ENCODE data around the gene ZNF891. TPM values are rescaled to one million over a fixed set of nuclear protein-coding genes. Genes with fewer than 3 reads are reported as not detected.

The ZNF891 gene
- polyA plus RNA-seq, 2 of the 4 experiments (the other 2 are of a cell fraction), result 0.62 to 1.6 TPM

DNA sequence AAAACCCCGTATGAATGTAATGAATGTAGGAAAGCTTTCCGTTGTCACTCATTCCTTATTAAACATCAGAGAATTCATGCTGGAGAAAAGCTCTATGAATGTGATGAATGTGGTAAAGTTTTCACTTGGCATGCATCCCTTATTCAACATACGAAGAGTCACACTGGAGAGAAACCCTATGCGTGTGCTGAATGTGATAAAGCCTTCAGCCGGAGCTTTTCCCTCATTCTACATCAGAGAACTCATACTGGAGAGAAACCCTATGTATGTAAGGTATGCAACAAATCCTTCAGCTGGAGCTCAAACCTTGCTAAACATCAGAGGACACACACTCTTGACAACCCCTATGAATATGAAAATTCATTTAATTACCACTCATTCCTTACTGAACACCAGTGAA lies 23.8 kb downstream of the ZNF891 start:
- POLR2A ChIA-PET, result no interaction called here
- CTCF ChIA-PET, result no interaction called here

DNA sequence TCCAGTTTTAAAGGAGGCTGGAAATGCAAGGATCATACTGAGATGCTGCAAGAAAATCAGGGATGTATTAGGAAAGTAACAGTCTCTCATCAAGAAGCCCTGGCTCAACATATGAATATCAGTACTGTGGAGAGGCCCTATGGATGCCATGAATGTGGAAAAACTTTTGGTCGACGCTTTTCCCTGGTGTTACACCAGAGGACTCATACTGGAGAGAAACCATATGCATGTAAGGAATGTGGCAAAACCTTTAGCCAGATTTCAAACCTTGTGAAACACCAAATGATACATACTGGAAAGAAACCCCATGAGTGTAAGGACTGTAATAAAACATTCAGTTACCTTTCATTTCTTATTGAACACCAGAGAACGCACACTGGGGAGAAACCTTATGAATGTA lies 24.5 kb downstream of the ZNF891 start:
- no peak overlapping the region for H3K4me2 ChIP-seq
- peak in 1 of 2 experiments; percentile 34 for DNase-seq (ENCODE audit: low read depth in 1 of 2, low spot score in 1 of 2)
- no peak overlapping the region for H3K4me3 ChIP-seq
- no peaks in the 10 kb centered on the region for H3K4me1 ChIP-seq
- WGBS (ENCODE audit: missing lambda C conversion rate), result 97% methylated on average over 3 of the region's 3 CpGs
- no peak overlapping the region for H3K27ac ChIP-seq
- peaks cover 97% of the 10 kb centered on the region for H3K9me3 ChIP-seq
- FAIRE-seq, result peak; percentile 7
- POLR2A ChIA-PET, result no interaction called here
- CTCF ChIA-PET, result no interaction called here
- no peak for TF ChIP-seq NPAS2 (CRISPR knock-in tag; IDR thresholded peaks at IDR 0.05; ENCODE audit: borderline replicate concordance)
- TF ChIP-seq GATA3 (IDR thresholded peaks at IDR 0.05; ENCODE audit: borderline replicate concordance), result peak; percentile 31; the same call in 1 of the 2 replicates
- ATAC-seq, result no peak

More for the DNA sequence above, 23.8 kb downstream of the ZNF891 start:
- peaks cover 96% of the 10 kb centered on the region for H3K9me3 ChIP-seq
- H3K4me3 ChIP-seq, result no peak overlapping the region
- H3K4me1 ChIP-seq, result no peaks in the 10 kb centered on the region
- WGBS (ENCODE audit: missing lambda C conversion rate), result 95% methylated on average over 5 of the region's 5 CpGs
- peak; percentile 45 for TF ChIP-seq GATA3 (IDR thresholded peaks at IDR 0.05; ENCODE audit: borderline replicate concordance)
- no peak for TF ChIP-seq TP53 (CRISPR knock-in tag; IDR thresholded peaks at IDR 0.05)
- TF ChIP-seq, protein P1, sequence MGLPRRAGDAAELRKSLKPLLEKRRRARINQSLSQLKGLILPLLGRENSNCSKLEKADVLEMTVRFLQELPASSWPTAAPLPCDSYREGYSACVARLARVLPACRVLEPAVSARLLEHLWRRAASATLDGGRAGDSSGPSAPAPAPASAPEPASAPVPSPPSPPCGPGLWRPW (IDR thresholded peaks at IDR 0.05), result 0 out of 2 replicates have a peak, but pooled peaks have one; percentile 20
- TF ChIP-seq CHD4 (IDR thresholded peaks at IDR 0.05; ENCODE audit: borderline replicate concordance), result no peak
- TF ChIP-seq NPAS2 (CRISPR knock-in tag; IDR thresholded peaks at IDR 0.05; ENCODE audit: borderline replicate concordance), result no peak
- no peak for TF ChIP-seq FOXS1 (CRISPR knock-in tag; IDR thresholded peaks at IDR 0.05)
- no peak for TF ChIP-seq EP300 (IDR thresholded peaks at IDR 0.05)
- H3K27ac ChIP-seq, result no peak overlapping the region
- ATAC-seq, result no peak
- H3K4me2 ChIP-seq, result no peak overlapping the region
- FAIRE-seq, result no peak
- DNase-seq (ENCODE audit: low read depth in 1 of 2, low spot score in 1 of 2), result peak in 1 of 2 experiments; percentile 47

DNA sequence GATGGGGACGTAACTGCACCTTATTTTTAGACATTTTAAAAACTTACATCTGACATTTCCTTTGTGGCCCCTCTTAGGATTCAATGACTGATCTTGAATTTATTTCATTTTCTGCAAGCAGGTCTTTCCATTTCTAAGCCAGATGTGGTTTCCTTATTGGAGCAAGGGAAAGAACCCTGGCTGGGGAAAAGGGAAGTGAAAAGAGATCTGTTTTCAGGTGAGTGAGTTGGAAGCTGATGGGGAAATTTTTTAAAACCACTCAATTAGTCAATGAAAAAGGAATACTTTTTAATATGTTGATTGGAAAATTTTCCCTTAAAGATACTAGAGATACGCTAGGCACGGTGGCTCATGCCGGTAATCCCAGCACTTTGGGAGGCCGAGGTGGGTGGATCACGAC lies 46.7 kb downstream of the ZNF891 start:
- Histone ChIP-seq H3K4me3 (no peak overlapping the region), H3K4me1 (no peaks in the 10 kb centered on the region), H3K4me2 (no peak overlapping the region), H3K9me3 (peaks cover 89% of the 10 kb centered on the region), H3K27ac (no peak overlapping the region)
- DNase-seq (ENCODE audit: low read depth in 1 of 2, low spot score in 1 of 2), result no peak
- ChIA-PET POLR2A (no interaction called here), CTCF (no interaction called here)
- FAIRE-seq, result no peak
- WGBS (ENCODE audit: missing lambda C conversion rate), result 98% methylated on average over 6 of the region's 6 CpGs
- ATAC-seq, result no peak
- TF ChIP-seq FOSL2 (IDR thresholded peaks at IDR 0.05), result no peak
- no peak for TF ChIP-seq FOSL2 (CRISPR knock-in tag; IDR thresholded peaks at IDR 0.05)
- TF ChIP-seq TP53 (CRISPR knock-in tag; IDR thresholded peaks at IDR 0.05), result no peak
- no peak for TF ChIP-seq HOXA7 (CRISPR knock-in tag; IDR thresholded peaks at IDR 0.05)
- no peak for TF ChIP-seq ZNF302 (CRISPR knock-in tag; IDR thresholded peaks at IDR 0.05)
- no peak for TF ChIP-seq NFE2L2 (conservative IDR thresholded peaks at IDR 0.05; ENCODE audit: low read length)
- TF ChIP-seq, protein P2, sequence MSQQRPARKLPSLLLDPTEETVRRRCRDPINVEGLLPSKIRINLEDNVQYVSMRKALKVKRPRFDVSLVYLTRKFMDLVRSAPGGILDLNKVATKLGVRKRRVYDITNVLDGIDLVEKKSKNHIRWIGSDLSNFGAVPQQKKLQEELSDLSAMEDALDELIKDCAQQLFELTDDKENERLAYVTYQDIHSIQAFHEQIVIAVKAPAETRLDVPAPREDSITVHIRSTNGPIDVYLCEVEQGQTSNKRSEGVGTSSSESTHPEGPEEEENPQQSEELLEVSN (IDR thresholded peaks at IDR 0.05; ENCODE audit: borderline replicate concordance, low read depth), result no peak
- TF ChIP-seq EP300 (IDR thresholded peaks at IDR 0.05), result no peak
- no peak for TF ChIP-seq ZFP36 (IDR thresholded peaks at IDR 0.05; ENCODE audit: borderline replicate concordance, partially characterized antibody)
- TF ChIP-seq MAZ (IDR thresholded peaks at IDR 0.05; ENCODE audit: borderline replicate concordance, low read depth, low read length), result no peak
- TF ChIP-seq RFX5 (IDR thresholded peaks at IDR 0.05), result no peak
- no peak for TF ChIP-seq RARB (CRISPR knock-in tag; IDR thresholded peaks at IDR 0.05)

DNA sequence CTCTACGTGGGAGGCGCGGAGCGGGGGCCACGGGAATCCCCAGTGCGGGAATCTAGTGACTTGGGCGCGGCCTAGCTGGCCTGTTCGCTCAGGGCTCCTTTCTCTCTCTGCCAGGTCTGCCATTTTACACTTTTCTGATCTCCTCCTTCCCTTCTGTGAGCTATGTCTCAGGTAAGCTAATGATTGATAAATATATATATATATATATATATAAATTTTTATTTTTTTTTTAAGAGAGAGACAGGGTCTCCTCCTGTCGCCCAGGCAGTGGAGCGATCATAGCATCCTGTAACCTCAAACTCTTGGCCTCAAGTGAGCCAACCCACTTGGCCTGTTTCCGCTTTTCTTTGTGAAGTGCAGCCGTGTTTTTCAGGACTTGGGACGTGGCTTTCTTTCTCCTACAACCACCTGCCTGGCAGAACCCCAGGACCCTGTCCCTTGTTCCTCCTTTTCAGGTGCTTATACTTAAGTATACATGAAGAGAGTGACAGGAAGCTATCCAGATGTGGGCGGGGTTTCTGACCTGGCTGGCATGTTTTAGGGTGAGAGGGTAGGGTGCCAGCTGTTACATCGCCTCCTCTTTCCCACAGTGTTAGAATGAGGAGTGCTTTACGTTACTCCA lies 48.8 kb downstream of the ZNF891 start:
- Histone ChIP-seq H3K4me3 (peak overlapping the region; percentile 88), H3K27ac (peak overlapping the region; percentile 90 to 93), H3K4me1 (no peaks in the 10 kb centered on the region), H3K9me3 (peaks cover 90% of the 10 kb centered on the region), H3K4me2 (peak overlapping the region; percentile 50)
- 46% methylated on average over 17 of the region's 17 CpGs for WGBS (ENCODE audit: missing lambda C conversion rate)
- no peak; a peak in 1 of 6 replicates for ATAC-seq
- CTCF ChIA-PET, result no interaction called here
- POLR2A ChIA-PET, result interaction anchor here (0.6 to 2.1 kb wide), 2 partner anchors 100 to 106 kb away, joined by 3 to 20 read pairs; partner anchors contain the start of gene ZNF268
- no peak for FAIRE-seq
- DNase-seq (ENCODE audit: low read depth in 1 of 2, low spot score in 1 of 2), result peak in 1 of 2 experiments; percentile 28
- TF ChIP-seq, protein P3, sequence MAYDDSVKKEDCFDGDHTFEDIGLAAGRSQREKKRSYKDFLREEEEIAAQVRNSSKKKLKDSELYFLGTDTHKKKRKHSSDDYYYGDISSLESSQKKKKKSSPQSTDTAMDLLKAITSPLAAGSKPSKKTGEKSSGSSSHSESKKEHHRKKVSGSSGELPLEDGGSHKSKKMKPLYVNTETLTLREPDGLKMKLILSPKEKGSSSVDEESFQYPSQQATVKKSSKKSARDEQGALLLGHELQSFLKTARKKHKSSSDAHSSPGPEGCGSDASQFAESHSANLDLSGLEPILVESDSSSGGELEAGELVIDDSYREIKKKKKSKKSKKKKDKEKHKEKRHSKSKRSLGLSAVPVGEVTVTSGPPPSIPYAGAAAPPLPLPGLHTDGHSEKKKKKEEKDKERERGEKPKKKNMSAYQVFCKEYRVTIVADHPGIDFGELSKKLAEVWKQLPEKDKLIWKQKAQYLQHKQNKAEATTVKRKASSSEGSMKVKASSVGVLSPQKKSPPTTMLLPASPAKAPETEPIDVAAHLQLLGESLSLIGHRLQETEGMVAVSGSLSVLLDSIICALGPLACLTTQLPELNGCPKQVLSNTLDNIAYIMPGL (CRISPR knock-in tag; IDR thresholded peaks at IDR 0.05; ENCODE audit: borderline replicate concordance), result no peak
- no peak for TF ChIP-seq TP53 (CRISPR knock-in tag; IDR thresholded peaks at IDR 0.05)
- no peak for TF ChIP-seq SMC3 (IDR thresholded peaks at IDR 0.05)
- no peak for TF ChIP-seq POLR2A (IDR thresholded peaks at IDR 0.05; ENCODE audit: low read length)
- TF ChIP-seq NR3C1 (IDR thresholded peaks at IDR 0.05), result no peak
- TF ChIP-seq RFX5 (IDR thresholded peaks at IDR 0.05), result no peak
- TF ChIP-seq, protein P1 (IDR thresholded peaks at IDR 0.05), result no peak
- TF ChIP-seq JUN (IDR thresholded peaks at IDR 0.05), result no peak
- TF ChIP-seq ESRRA (IDR thresholded peaks at IDR 0.05; ENCODE audit: borderline replicate concordance, low read length), result no peak
- no peak for TF ChIP-seq EP300 (IDR thresholded peaks at IDR 0.05)
- TF ChIP-seq BHLHE40 (IDR thresholded peaks at IDR 0.05; ENCODE audit: low read depth, low read length), result no peak
- TF ChIP-seq ZC3H11A (IDR thresholded peaks at IDR 0.05), result no peak
- TF ChIP-seq HEYL (CRISPR knock-in tag; IDR thresholded peaks at IDR 0.05), result no peak
- no peak for TF ChIP-seq RNF2 (IDR thresholded peaks at IDR 0.05; ENCODE audit: borderline replicate concordance, low read depth)
- no peak for TF ChIP-seq FOSB (CRISPR knock-in tag; IDR thresholded peaks at IDR 0.05)

Data from A549 (cell line).